HG03066 (cell line): ENCODE results near the gene IGHMBP2.

Source experiments
- ATAC-seq: cut with Tn5 transposase; IDR thresholded peaks from one replicate; pipeline ENCODE4 v1.9.1; 2021; ENCODE audit warnings: low read depth; ENCODE audit not compliant: unreplicated experiment

The IGHMBP2 gene

GRCh38 chr11:68978626-68978930 lies 74.9 kb downstream of the IGHMBP2 start:
- ATAC-seq, result no peak

GRCh38 chr11:68978931-68979594 lies 75.4 kb downstream of the IGHMBP2 start:
- ATAC-seq, result no peak

GRCh38 chr11:68979931-68980775 lies 76.5 kb downstream of the IGHMBP2 start:
- ATAC-seq, result no peak

DNA sequence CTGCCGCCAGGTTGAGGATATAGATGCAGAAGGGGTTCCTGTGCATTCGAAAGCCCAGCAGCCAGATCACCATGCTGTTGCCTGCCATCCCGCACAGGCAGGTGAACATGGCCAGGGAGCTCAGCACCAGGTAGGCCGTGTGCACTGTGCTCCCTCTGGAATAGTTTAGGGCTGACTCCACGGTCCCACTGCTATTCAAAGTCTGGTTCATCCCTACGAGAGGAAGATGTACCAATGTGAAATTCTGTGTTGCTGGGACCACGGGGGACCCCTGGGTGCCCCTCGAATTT lies 77.0 kb downstream of the IGHMBP2 start, which contains the start of gene MRGPRD:
TSS of gene MRGPRD (minus strand) at position 211 of the 290 bp plus-strand sequence. CDS start at position 211, 0 bp downstream.
- ATAC-seq, result no peak

- ATAC-seq, result no peak
These were observed 78.4 kb downstream of the IGHMBP2 start for GRCh38 chr11:68982134-68982533.

GRCh38 chr11:68983801-68984200 lies 80.1 kb downstream of the IGHMBP2 start:
- no peak for ATAC-seq

GRCh38 chr11:68987211-68987610 lies 83.5 kb downstream of the IGHMBP2 start:
- ATAC-seq, result no peak

DNA sequence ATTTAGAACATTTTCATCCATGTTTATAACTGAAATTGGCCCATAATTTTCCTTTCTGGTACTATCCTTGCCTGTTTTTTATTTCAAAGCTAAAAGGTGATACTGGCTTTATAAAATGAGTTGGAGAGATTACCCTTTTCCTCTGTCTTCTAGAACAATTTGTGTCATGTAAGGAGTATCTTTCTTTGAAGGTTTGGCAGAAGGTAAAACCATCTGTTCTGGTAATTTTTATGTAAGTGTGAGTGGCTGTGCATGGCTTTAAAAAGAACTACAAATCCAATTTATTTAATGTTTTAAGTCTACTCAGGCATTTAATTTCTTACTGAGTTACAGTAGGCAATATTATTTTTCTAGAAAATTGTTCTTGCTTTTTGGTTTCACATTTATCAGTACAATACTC lies 84.8 kb downstream of the IGHMBP2 start:
- ATAC-seq, result no peak
